ENCODE data around the gene AASS.

Gene AASS

GRCh38 chr7:122070834-122071233 lies 73.2 kb downstream of the AASS start:
- no peak for TF ChIP-seq CTCF (IDR thresholded peaks at IDR 0.05; ENCODE audit: extremely low read depth, insufficient read depth, missing control alignments)
- in situ Hi-C loops (cut with MboI; ENCODE audit: low pct_unique_long_range_greater_than_20kb, low sequenced_read_pairs, unreplicated experiment): no loop called here
- DNase-seq (ENCODE audit: low spot score): no peak

- in situ Hi-C loops (cut with MboI; ENCODE audit: low pct_unique_long_range_greater_than_20kb, low sequenced_read_pairs, unreplicated experiment): no loop called here
Observed at GRCh38 chr7:122070062-122070461, 74.0 kb downstream of the AASS start.

GRCh38 chr7:122068999-122069398 lies 75.0 kb downstream of the AASS start:
- in situ Hi-C loops (cut with MboI; ENCODE audit: low pct_unique_long_range_greater_than_20kb, low sequenced_read_pairs, unreplicated experiment): no loop called here
- TF ChIP-seq CTCF (IDR thresholded peaks at IDR 0.05; ENCODE audit: extremely low read depth, insufficient read depth, missing control alignments): no peak
- DNase-seq (ENCODE audit: low spot score): no peak

More at GRCh38 chr7:122070062-122070461, 74.0 kb downstream of the AASS start:
- DNase-seq (ENCODE audit: low spot score): no peak
- no peak for TF ChIP-seq CTCF (IDR thresholded peaks at IDR 0.05; ENCODE audit: extremely low read depth, insufficient read depth, missing control alignments)

- no peak for TF ChIP-seq CTCF (IDR thresholded peaks at IDR 0.05; ENCODE audit: extremely low read depth, insufficient read depth, missing control alignments)
- in situ Hi-C loops (cut with MboI; ENCODE audit: low pct_unique_long_range_greater_than_20kb, low sequenced_read_pairs, unreplicated experiment): no loop called here
Observed at GRCh38 chr7:122068046-122068445, 76.0 kb downstream of the AASS start.

GRCh38 chr7:122067077-122067476 lies 77.0 kb downstream of the AASS start:
- in situ Hi-C loops (cut with MboI; ENCODE audit: low pct_unique_long_range_greater_than_20kb, low sequenced_read_pairs, unreplicated experiment): no loop called here
- no peak for TF ChIP-seq CTCF (IDR thresholded peaks at IDR 0.05; ENCODE audit: extremely low read depth, insufficient read depth, missing control alignments)
- no peak for DNase-seq (ENCODE audit: low spot score)

More at GRCh38 chr7:122068046-122068445, 76.0 kb downstream of the AASS start:
- no peak for DNase-seq (ENCODE audit: low spot score)

- in situ Hi-C loops (cut with MboI; ENCODE audit: low pct_unique_long_range_greater_than_20kb, low sequenced_read_pairs, unreplicated experiment): no loop called here
- no peak for TF ChIP-seq CTCF (IDR thresholded peaks at IDR 0.05; ENCODE audit: extremely low read depth, insufficient read depth, missing control alignments)
Observed at GRCh38 chr7:122064971-122065370, 79.1 kb downstream of the AASS start.

GRCh38 chr7:122063146-122063545 lies 80.9 kb downstream of the AASS start:
- in situ Hi-C loops (cut with MboI; ENCODE audit: low pct_unique_long_range_greater_than_20kb, low sequenced_read_pairs, unreplicated experiment): no loop called here
- TF ChIP-seq CTCF (IDR thresholded peaks at IDR 0.05; ENCODE audit: extremely low read depth, insufficient read depth, missing control alignments): no peak
- no peak for DNase-seq (ENCODE audit: low spot score)

More at GRCh38 chr7:122064971-122065370, 79.1 kb downstream of the AASS start:
- no peak for DNase-seq (ENCODE audit: low spot score)
